ENCODE results near the gene SMAD3.
"Not testable (repeated sequence)": the region's sequence is repeated elsewhere in the genome, so short reads cannot be mapped to it uniquely, and the experiment has no call there.

SMAD3 gene

DNA sequence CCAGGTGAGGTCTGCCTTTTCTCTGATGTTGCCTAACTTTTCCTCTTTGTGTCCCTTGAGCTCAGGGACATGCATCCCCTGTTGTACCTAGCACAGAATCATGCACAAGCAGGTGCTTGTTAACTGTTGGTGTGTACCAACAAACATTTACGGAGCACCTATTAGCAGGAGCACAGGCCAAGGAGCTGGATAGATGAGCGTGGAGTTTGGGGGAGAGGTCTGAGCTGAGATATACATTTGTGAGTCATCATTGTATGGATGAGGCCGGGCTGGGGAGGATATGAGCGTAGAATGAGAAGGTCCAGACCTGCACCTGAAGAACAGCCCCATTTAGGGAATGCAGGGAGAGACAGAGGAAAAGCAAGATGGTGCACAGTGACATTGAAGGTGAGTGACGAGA lies 53.4 kb downstream of the SMAD3 start:
- peaks cover 77% of the 10 kb centered on the region for H3K4me1 ChIP-seq (ENCODE audit: control insufficient read depth, insufficient read depth, low read length)
- H3K9ac ChIP-seq (ENCODE audit: low read length) = no peak overlapping the region
- no peaks in the 10 kb centered on the region for H3K27me3 ChIP-seq (ENCODE audit: control insufficient read depth, insufficient read depth, low read length)
- H3K36me3 ChIP-seq (ENCODE audit: control insufficient read depth, insufficient read depth, low read length) = no peaks in the 10 kb centered on the region
- no peaks in the 10 kb centered on the region for H3K9me3 ChIP-seq (ENCODE audit: control insufficient read depth, low read length)
- no peak overlapping the region for H3K4me3 ChIP-seq (ENCODE audit: low read length)

DNA sequence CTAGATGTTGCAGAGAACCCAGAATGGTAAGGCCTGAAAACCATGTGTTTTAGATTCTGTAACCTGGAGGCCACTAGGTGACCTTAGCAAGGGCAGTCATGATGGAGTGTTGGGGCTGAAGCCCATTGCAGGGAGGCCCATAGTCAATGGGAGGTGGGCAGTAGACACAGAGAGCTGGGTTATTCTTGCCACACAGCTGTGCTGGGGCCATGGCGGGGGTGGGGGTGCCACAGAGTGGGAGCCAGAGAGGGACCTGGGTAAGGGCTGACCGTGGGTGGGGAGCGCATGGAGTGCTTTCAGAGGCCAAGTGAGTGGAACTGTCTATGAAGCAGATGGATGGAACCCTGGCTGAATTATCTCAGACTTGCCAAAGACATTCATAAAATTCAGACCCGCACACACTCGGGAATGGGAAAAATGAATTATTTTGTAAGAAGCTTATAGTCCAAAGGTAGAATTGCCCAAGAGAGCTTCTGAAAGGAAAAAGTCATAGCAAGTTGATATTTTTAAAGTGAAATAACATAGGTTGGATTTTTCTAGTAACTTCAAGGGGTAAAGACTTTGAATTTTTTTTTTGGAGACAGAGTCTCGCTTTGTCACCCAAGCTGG lies 53.9 kb downstream of the SMAD3 start:
- H3K9me3 ChIP-seq (ENCODE audit: control insufficient read depth, low read length) = no peaks in the 10 kb centered on the region
- H3K4me1 ChIP-seq (ENCODE audit: control insufficient read depth, insufficient read depth, low read length) = peaks cover 82% of the 10 kb centered on the region

GRCh38 chr15:67120009-67120838 lies 54.8 kb downstream of the SMAD3 start:
- no peaks in the 10 kb centered on the region for H3K27me3 ChIP-seq (ENCODE audit: control insufficient read depth, insufficient read depth, low read length)
- peak overlapping the region; percentile 30 for H3K9ac ChIP-seq (ENCODE audit: low read length)
- no peaks in the 10 kb centered on the region for H3K36me3 ChIP-seq (ENCODE audit: control insufficient read depth, insufficient read depth, low read length)
- H3K9me3 ChIP-seq (ENCODE audit: control insufficient read depth, low read length) = no peaks in the 10 kb centered on the region
- H3K4me1 ChIP-seq (ENCODE audit: control insufficient read depth, insufficient read depth, low read length) = peaks cover 83% of the 10 kb centered on the region
- no peak overlapping the region for H3K4me3 ChIP-seq (ENCODE audit: low read length)

More for the DNA sequence above, 53.9 kb downstream of the SMAD3 start:
- Histone ChIP-seq H3K4me3 (ENCODE audit: low read length) (no peak overlapping the region), H3K36me3 (ENCODE audit: control insufficient read depth, insufficient read depth, low read length) (no peaks in the 10 kb centered on the region), H3K9ac (ENCODE audit: low read length) (no peak overlapping the region), H3K27me3 (ENCODE audit: control insufficient read depth, insufficient read depth, low read length) (no peaks in the 10 kb centered on the region)

DNA sequence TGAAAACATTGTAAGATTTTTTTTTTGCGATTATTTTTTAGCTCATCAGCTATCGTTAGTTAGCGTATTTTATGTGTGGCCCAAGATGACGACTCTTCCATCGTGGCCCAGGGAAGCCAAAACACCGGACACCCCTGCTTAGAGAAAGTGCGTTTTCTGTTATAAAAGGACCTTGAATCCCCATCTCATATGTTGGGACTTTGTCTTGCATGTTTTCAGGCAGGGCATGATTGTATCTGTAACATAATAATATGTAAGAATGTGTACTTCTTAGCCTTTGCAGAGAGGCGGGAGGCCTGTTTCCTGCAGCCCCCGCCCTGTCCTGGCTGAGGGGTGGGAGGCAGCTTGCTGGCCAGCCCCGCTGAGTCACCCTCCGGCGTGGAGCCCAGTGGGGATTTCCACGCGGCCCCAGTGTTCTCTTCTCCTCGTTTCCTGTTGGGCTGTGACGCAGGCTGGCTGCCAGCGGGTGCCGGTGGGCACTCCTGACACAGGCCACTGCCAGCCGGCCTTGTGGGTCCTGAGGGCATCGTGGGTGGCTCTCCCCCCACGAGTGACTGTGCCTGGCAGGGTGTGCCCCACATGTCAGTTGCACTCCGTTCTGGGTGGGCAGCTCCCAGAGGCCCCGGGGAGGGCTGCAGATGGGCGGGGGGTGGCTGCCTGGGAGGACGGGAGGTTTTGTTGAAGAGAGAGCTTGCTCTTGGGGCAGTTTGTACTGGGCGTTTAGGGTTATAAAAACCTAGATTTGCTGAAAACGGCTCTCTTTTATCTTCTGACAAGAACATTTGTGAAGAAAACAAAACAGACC lies 55.6 kb downstream of the SMAD3 start:
- peaks cover 85% of the 10 kb centered on the region for H3K4me1 ChIP-seq (ENCODE audit: control insufficient read depth, insufficient read depth, low read length)
- H3K9me3 ChIP-seq (ENCODE audit: control insufficient read depth, low read length) = no peaks in the 10 kb centered on the region
- H3K9ac ChIP-seq (ENCODE audit: low read length) = peak overlapping the region; percentile 30
- no peak overlapping the region for H3K4me3 ChIP-seq (ENCODE audit: low read length)
- H3K36me3 ChIP-seq (ENCODE audit: control insufficient read depth, insufficient read depth, low read length) = no peaks in the 10 kb centered on the region
- H3K27me3 ChIP-seq (ENCODE audit: control insufficient read depth, insufficient read depth, low read length) = no peaks in the 10 kb centered on the region

DNA sequence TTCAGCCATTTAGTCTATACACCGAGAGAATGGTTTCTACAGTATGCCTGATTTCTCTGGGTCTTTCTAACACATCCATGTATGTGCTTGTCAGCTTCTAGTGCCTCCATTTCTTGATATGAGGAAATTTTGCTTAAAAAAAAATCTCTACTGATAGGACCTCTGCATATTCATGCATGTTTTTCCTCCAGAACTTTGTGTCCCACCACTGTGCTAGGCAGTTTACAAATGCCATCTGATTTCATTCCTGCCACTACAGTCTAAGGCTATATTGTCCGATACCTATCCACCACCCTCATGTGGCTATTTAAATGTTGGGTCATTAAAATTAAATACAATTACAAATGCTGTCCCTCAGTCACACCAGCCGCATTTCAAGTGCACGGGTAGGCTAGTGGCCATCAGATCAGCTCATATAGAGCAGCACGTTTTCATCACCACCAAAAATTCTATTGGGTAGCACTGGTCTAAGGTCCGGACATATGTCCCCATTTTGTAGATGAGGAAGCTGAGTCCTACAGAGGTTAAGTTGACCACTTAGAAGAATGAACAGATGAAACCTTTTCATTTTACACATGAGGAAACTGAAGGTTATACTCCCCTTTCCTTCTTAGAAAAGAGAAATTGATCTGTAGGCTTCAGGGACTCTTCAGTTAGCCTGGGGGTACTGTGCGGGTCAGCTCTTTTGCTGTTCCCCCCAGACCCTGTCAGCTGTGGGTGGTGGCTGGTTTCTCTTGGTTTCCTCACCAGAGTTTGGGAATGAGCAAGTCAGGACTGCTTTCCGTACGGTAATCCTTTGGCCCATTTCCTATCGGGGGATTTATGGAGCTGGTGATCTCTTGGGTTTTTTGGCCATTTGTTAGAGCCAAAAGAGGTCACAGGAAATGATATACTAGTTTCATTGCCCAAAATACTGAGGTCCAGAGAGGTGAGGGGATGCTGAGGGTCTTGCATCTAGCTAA lies 56.5 kb downstream of the SMAD3 start:
- Histone ChIP-seq H3K4me3 (ENCODE audit: low read length) (no peak overlapping the region), H3K4me1 (ENCODE audit: control insufficient read depth, insufficient read depth, low read length) (peaks cover 85% of the 10 kb centered on the region), H3K9ac (ENCODE audit: low read length) (peak overlapping the region; percentile 23), H3K36me3 (ENCODE audit: control insufficient read depth, insufficient read depth, low read length) (no peaks in the 10 kb centered on the region), H3K27me3 (ENCODE audit: control insufficient read depth, insufficient read depth, low read length) (no peaks in the 10 kb centered on the region), H3K9me3 (ENCODE audit: control insufficient read depth, low read length) (no peaks in the 10 kb centered on the region)

DNA sequence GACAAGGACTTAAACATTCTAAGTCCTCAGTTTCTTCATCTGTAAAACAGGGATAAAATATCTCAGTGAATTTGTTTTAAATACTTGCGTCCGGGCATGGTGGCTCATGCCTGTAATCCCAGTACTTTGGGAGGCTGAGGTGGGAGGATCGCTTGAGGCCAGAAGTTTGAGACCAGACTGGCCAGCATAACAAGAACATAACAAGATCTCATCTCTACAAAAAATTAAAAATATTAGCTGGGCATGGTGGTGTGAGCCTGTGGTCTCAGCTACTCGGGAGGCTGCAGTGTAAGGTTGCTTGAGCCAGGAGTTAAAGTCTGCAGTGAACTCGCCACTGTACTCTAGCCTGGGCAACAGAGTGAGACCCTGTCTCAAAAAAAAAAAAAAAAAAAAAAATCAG lies 57.4 kb downstream of the SMAD3 start:
- not testable (repeated sequence) for H3K9me3 ChIP-seq (ENCODE audit: control insufficient read depth, low read length); H3K4me3 ChIP-seq (ENCODE audit: low read length); H3K9ac ChIP-seq (ENCODE audit: low read length); H3K36me3 ChIP-seq (ENCODE audit: control insufficient read depth, insufficient read depth, low read length); H3K27me3 ChIP-seq (ENCODE audit: control insufficient read depth, insufficient read depth, low read length)
- H3K4me1 ChIP-seq (ENCODE audit: control insufficient read depth, insufficient read depth, low read length) = peaks cover 85% of the 10 kb centered on the region

DNA sequence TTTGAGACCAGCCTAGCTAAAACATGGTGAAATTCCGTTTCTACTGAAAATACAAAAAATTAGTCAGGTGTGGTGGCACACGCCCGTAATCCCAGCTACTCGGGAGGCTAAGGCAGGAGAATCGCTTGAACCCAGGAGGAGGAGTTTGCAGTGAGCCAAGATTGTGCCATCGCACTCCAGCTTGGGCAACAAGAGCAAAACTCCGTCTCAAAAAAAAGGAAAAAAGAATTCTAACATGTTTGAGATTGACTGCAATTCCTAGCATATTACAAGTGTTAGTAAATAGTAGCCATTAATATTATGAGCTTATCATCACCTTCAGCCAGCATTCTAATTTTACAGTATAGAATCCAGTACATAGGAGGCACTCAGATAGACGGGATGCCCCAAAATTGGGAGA lies 57.9 kb downstream of the SMAD3 start:
- not testable (repeated sequence) for H3K9me3 ChIP-seq (ENCODE audit: control insufficient read depth, low read length); H3K9ac ChIP-seq (ENCODE audit: low read length); H3K4me3 ChIP-seq (ENCODE audit: low read length); H3K27me3 ChIP-seq (ENCODE audit: control insufficient read depth, insufficient read depth, low read length); H3K36me3 ChIP-seq (ENCODE audit: control insufficient read depth, insufficient read depth, low read length)
- peaks cover 84% of the 10 kb centered on the region for H3K4me1 ChIP-seq (ENCODE audit: control insufficient read depth, insufficient read depth, low read length)

GRCh38 chr15:67124111-67124510 lies 58.7 kb downstream of the SMAD3 start:
- H3K36me3 ChIP-seq (ENCODE audit: control insufficient read depth, insufficient read depth, low read length) = no peaks in the 10 kb centered on the region
- peaks cover 77% of the 10 kb centered on the region for H3K4me1 ChIP-seq (ENCODE audit: control insufficient read depth, insufficient read depth, low read length)
- no peaks in the 10 kb centered on the region for H3K9me3 ChIP-seq (ENCODE audit: control insufficient read depth, low read length)
- no peak overlapping the region for H3K4me3 ChIP-seq (ENCODE audit: low read length)
- no peaks in the 10 kb centered on the region for H3K27me3 ChIP-seq (ENCODE audit: control insufficient read depth, insufficient read depth, low read length)
- H3K9ac ChIP-seq (ENCODE audit: low read length) = no peak overlapping the region

DNA sequence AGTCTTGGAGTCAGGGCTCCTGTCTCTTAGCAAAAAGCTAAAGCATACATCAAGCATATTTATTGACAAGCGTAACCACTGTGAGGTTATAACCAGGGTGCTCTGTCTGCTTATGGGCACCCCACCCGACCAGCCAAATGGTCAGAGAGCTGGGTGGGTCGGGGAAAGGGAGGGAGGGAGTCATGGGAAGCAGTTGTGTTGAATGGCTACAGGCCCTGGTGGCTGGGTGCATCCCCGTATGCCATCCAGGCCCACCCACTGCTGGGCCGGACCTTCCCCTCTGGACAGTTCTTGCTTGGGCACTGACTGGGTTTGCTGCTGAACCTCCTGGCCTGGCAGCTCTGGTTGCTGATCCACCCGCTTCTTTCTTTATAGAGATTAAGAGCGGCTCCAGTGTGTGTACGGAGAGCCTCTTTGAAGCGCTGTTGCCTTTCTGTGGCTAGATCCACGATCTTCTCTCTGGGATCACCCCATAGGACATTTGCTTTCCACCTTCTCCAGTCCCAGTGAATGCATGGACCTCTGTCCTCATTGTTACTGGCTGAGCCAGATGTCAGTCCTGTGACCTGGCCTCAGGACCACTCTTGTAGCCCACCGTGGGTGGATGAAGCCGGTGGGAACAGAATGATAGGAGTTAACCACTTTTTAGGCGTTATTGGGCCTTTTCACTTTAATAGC lies 59.6 kb downstream of the SMAD3 start:
- no peaks in the 10 kb centered on the region for H3K36me3 ChIP-seq (ENCODE audit: control insufficient read depth, insufficient read depth, low read length)
- no peaks in the 10 kb centered on the region for H3K9me3 ChIP-seq (ENCODE audit: control insufficient read depth, low read length)
- no peak overlapping the region for H3K4me3 ChIP-seq (ENCODE audit: low read length)
- H3K9ac ChIP-seq (ENCODE audit: low read length) = peak overlapping the region; percentile 3
- no peaks in the 10 kb centered on the region for H3K27me3 ChIP-seq (ENCODE audit: control insufficient read depth, insufficient read depth, low read length)
- H3K4me1 ChIP-seq (ENCODE audit: control insufficient read depth, insufficient read depth, low read length) = peaks cover 67% of the 10 kb centered on the region

- no peaks in the 10 kb centered on the region for H3K9me3 ChIP-seq (ENCODE audit: control insufficient read depth, low read length)
- H3K4me3 ChIP-seq (ENCODE audit: low read length) = peak overlapping the region; percentile 3
- peaks cover 59% of the 10 kb centered on the region for H3K4me1 ChIP-seq (ENCODE audit: control insufficient read depth, insufficient read depth, low read length)
- no peaks in the 10 kb centered on the region for H3K27me3 ChIP-seq (ENCODE audit: control insufficient read depth, insufficient read depth, low read length)
- H3K9ac ChIP-seq (ENCODE audit: low read length) = peak overlapping the region; percentile 3
- no peaks in the 10 kb centered on the region for H3K36me3 ChIP-seq (ENCODE audit: control insufficient read depth, insufficient read depth, low read length)
These were observed 60.4 kb downstream of the SMAD3 start for GRCh38 chr15:67125589-67126502.

Data from mucosa of stomach (tissue), 1 donor.